PFSK-1 (cell line): ENCODE results near the gene CRTAC1.

Source experiments
- FOXP2 ChIP-seq: optimal IDR thresholded peaks from 2 replicates; pipeline ENCODE3; 2011; ENCODE audit warnings: borderline replicate concordance, control low read depth, inconsistent platforms; ENCODE audit not compliant: insufficient read depth; ENCODE audit errors: extremely low read length, extremely low read depth
- POLR2AphosphoS5 ChIP-seq: IDR thresholded peaks from 2 replicates; pipeline ENCODE4 v1.6.1; 2012; ENCODE audit warnings: low read depth, mild to moderate bottlenecking, control low read depth, low read length, moderate library complexity
- REST ChIP-seq, 2 experiments: IDR thresholded peaks; 2 replicates each; pipeline versions ENCODE4 v1.6.1 to v1.8.0; 2011 to 2012; ENCODE audit warnings: low read depth in 2 of 2, low read length in 2 of 2, control low read depth in 1 of 2, inconsistent platforms in 1 of 2, mild to moderate bottlenecking in 1 of 2, moderate library complexity in 1 of 2; ENCODE audit not compliant: insufficient read depth in 1 of 2
- SIN3A ChIP-seq: IDR thresholded peaks from 2 replicates; pipeline ENCODE4 v1.6.1; 2012; ENCODE audit warnings: mild to moderate bottlenecking, low read length, moderate library complexity, borderline replicate concordance; ENCODE audit not compliant: insufficient read depth
- TAF1 ChIP-seq: IDR thresholded peaks from 2 replicates; pipeline ENCODE4 v1.6.1; 2012; ENCODE audit warnings: low read length, control low read depth, borderline replicate concordance; ENCODE audit not compliant: insufficient read depth

CRTAC1 gene

GRCh38 chr10:98031440-98031839, 1.0 kb upstream of the CRTAC1 start:
- no peak for TF ChIP-seq POLR2AphosphoS5
- no peak for TF ChIP-seq TAF1

- TF ChIP-seq SIN3A (no peak), TAF1 (no peak), POLR2AphosphoS5 (no peak), FOXP2 (no peak), REST (IDR thresholded peaks at IDR 0.05; ENCODE audit: insufficient read depth in 1 of 2, low read depth in 2 of 2, low read length in 2 of 2) (no peak)
Observed at GRCh38 chr10:98030991-98031431, 590 bp upstream of the CRTAC1 start.

GRCh38 chr10:98029149-98030092, 1.0 kb downstream of the CRTAC1 start:
- TF ChIP-seq FOXP2 (no peak), TAF1 (no peak), SIN3A (no peak), POLR2AphosphoS5 (no peak), REST (IDR thresholded peaks at IDR 0.05; ENCODE audit: insufficient read depth in 1 of 2, low read depth in 2 of 2, low read length in 2 of 2) (no peak)

GRCh38 chr10:98028168-98028770, 2.2 kb downstream of the CRTAC1 start:
- TF ChIP-seq FOXP2 (no peak), REST (IDR thresholded peaks at IDR 0.05; ENCODE audit: insufficient read depth in 1 of 2, low read depth in 2 of 2, low read length in 2 of 2) (no peak), SIN3A (no peak), TAF1 (no peak), POLR2AphosphoS5 (no peak)

GRCh38 chr10:98023024-98023423, 7.4 kb downstream of the CRTAC1 start:
- no peak for TF ChIP-seq TAF1
- no peak for TF ChIP-seq FOXP2
- no peak for TF ChIP-seq POLR2AphosphoS5
- no peak for TF ChIP-seq REST (IDR thresholded peaks at IDR 0.05; ENCODE audit: insufficient read depth in 1 of 2, low read depth in 2 of 2, low read length in 2 of 2)
- no peak for TF ChIP-seq SIN3A
